Glutamatergic neuron (in vitro differentiated cells): ENCODE data around the gene PRKCE. TPM values are rescaled to one million over a fixed set of nuclear protein-coding genes. Genes with fewer than 3 reads are reported as not detected.

Source experiments
- DNase-seq: peaks from one replicate; pipeline ENCODE4 v3.0.0; 2022
- H3K27ac Mint-ChIP-seq: one replicate; pipeline ENCODE4 v1.8.0; 2020; ENCODE audit warnings: mild to moderate bottlenecking, mixed read lengths, inconsistent platforms; ENCODE audit not compliant: unreplicated experiment
- H3K27me3 Mint-ChIP-seq: one replicate; pipeline ENCODE4 v1.8.0; 2020; ENCODE audit warnings: mild to moderate bottlenecking, moderate library complexity, mixed read lengths, inconsistent platforms; ENCODE audit not compliant: unreplicated experiment
- H3K36me3 Mint-ChIP-seq: one replicate; pipeline ENCODE4 v1.8.0; 2020; ENCODE audit warnings: mild to moderate bottlenecking, mixed read lengths, inconsistent platforms; ENCODE audit not compliant: unreplicated experiment
- H3K4me1 Mint-ChIP-seq: one replicate; pipeline ENCODE4 v1.8.0; 2020; ENCODE audit warnings: mild to moderate bottlenecking, low read depth, mixed read lengths, inconsistent platforms; ENCODE audit not compliant: unreplicated experiment
- H3K4me3 Mint-ChIP-seq: one replicate; pipeline ENCODE4 v1.8.0; 2020; ENCODE audit warnings: mild to moderate bottlenecking, mixed read lengths, inconsistent platforms; ENCODE audit not compliant: unreplicated experiment
- H3K9me3 Mint-ChIP-seq: one replicate; pipeline ENCODE4 v1.8.0; 2020; ENCODE audit warnings: mild to moderate bottlenecking, moderate library complexity, mixed read lengths, inconsistent platforms; ENCODE audit not compliant: unreplicated experiment
- total RNA-seq: library from RNA; stranded (reverse); fragmentation: NEBNext Ultra II Directional; extraction: Animal tissue kit (Norgen Biotek cat#: 25700); gene quantifications from one replicate; pipeline ENCODE4 v1.2.1, GENCODE V29; 2021; ENCODE audit not compliant: unreplicated experiment
- TF ChIP-seq, protein P1 (sequence below): fragments of 200-600 bp; sonication (generic); IDR thresholded peaks from one replicate; pipeline ENCODE4 v1.5.0; 2021; ENCODE audit not compliant: partially characterized antibody, unreplicated experiment

Gene PRKCE
- total RNA-seq, 1 donor from 2014 or later = 74.8 TPM

DNA sequence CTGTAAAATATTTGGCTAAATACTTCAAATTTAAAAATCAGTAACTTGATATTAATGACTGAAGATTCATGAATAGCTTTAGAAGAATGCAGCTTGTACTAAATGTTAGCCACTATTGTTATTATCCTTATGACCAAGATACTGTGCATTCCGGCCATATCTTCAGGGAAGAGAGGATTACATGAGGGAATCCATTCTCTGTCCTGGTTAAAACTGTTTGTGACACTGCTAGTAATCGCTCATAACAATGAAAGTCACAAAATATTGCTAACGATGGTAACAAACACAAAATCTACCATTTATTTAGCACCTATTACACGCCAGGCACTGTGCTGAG lies 217.7 kb downstream of the PRKCE start:
- Mint-ChIP-seq H3K9me3 (peaks cover 6% of the 10 kb centered on the region), H3K4me3 (no peak overlapping the region), H3K4me1 (peaks cover 3% of the 10 kb centered on the region), H3K36me3 (no peaks in the 10 kb centered on the region), H3K27ac (no peak overlapping the region), H3K27me3 (no peaks in the 10 kb centered on the region)
- no peak for DNase-seq
- TF ChIP-seq, protein P1, sequence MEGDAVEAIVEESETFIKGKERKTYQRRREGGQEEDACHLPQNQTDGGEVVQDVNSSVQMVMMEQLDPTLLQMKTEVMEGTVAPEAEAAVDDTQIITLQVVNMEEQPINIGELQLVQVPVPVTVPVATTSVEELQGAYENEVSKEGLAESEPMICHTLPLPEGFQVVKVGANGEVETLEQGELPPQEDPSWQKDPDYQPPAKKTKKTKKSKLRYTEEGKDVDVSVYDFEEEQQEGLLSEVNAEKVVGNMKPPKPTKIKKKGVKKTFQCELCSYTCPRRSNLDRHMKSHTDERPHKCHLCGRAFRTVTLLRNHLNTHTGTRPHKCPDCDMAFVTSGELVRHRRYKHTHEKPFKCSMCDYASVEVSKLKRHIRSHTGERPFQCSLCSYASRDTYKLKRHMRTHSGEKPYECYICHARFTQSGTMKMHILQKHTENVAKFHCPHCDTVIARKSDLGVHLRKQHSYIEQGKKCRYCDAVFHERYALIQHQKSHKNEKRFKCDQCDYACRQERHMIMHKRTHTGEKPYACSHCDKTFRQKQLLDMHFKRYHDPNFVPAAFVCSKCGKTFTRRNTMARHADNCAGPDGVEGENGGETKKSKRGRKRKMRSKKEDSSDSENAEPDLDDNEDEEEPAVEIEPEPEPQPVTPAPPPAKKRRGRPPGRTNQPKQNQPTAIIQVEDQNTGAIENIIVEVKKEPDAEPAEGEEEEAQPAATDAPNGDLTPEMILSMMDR = no peak

DNA sequence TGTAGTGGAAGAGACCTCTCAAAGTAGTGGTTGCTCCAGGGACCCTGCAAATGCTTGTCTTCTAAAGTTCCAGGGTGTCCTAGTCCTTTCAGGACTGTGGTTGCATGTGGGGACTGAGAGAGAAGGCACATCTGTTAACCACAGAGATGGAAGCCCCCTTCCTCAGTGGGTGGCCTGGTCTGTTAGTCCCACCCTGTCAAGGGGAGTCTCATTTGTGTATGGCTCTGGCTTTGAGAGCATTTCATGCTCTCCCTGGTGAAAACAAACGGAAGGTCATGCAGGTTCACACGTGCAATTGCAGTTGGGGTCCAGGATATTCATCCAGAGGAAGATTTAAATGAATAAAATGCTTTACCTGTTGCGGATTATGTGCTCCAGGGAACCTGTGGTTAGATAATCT lies 219.6 kb downstream of the PRKCE start:
- Mint-ChIP-seq H3K4me1 (peaks cover 3% of the 10 kb centered on the region), H3K4me3 (no peak overlapping the region), H3K27me3 (no peaks in the 10 kb centered on the region), H3K36me3 (peaks cover 1% of the 10 kb centered on the region), H3K27ac (no peak overlapping the region), H3K9me3 (peaks cover 4% of the 10 kb centered on the region)
- no peak for DNase-seq
- TF ChIP-seq, protein P1 = no peak

- H3K27me3 Mint-ChIP-seq = no peaks in the 10 kb centered on the region
- no peak overlapping the region for H3K4me3 Mint-ChIP-seq
- peaks cover 4% of the 10 kb centered on the region for H3K9me3 Mint-ChIP-seq
- no peak for DNase-seq
- H3K4me1 Mint-ChIP-seq = peaks cover 3% of the 10 kb centered on the region
- H3K36me3 Mint-ChIP-seq = peaks cover 6% of the 10 kb centered on the region
- TF ChIP-seq, protein P1 = no peak
- H3K27ac Mint-ChIP-seq = no peak overlapping the region
Measured at GRCh38 chr2:45871541-45871940, 220.1 kb downstream of the PRKCE start.

DNA sequence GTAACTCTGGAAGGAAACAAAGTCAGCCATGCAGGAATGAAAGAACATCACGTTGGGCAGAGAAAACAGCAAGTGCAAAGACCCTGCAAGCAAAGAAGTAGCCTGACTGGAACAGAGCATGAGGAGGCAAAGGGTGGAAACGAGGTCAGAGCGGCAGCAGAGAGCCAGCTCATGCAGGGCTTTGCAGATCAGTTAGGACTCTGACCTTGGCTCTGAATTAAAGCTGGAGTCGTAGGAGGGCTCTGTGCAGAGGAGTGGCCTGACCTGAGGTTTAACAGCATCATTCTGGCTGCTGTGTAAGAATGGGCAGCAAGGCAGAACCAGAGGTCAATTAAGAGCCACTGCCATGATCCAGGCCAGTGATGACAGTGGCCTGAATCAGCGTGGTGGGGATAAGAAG lies 220.7 kb downstream of the PRKCE start:
- Mint-ChIP-seq H3K4me1 (peaks cover 3% of the 10 kb centered on the region), H3K9me3 (peaks cover 4% of the 10 kb centered on the region), H3K27ac (no peak overlapping the region), H3K27me3 (no peaks in the 10 kb centered on the region), H3K36me3 (peaks cover 8% of the 10 kb centered on the region), H3K4me3 (no peak overlapping the region)
- TF ChIP-seq, protein P1 = no peak
- no peak for DNase-seq

DNA sequence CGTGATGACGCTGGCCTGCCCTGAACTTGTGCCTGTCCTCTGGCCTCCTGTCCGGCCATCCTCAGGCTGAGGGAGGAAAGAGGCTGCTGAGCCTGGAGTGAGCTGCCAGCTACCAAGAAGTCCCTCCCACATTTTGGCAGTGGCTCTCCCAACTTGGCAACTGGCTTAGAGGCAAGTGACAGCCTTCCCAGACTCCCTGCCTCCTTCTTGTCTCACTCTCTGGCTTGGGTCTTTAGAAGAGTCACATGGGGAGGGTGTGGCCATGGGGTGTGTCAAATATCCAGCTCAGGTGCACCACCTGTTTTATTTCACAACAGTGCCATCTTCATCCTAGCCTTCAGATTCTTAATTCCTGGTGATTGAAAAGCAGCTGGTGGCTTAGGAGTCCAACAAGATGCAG lies 222.9 kb downstream of the PRKCE start:
- Mint-ChIP-seq H3K36me3 (peaks cover 11% of the 10 kb centered on the region), H3K27me3 (peaks cover 2% of the 10 kb centered on the region), H3K9me3 (peaks cover 4% of the 10 kb centered on the region), H3K4me1 (peaks cover 5% of the 10 kb centered on the region), H3K27ac (no peak overlapping the region), H3K4me3 (no peak overlapping the region)
- TF ChIP-seq, protein P1 = no peak
- no peak for DNase-seq
